ENCODE measurements around the gene ZNF761. TPM values are rescaled to one million over a fixed set of nuclear protein-coding genes. Genes with fewer than 3 reads are reported as not detected.
"Not testable (repeated sequence)": the region's sequence is repeated elsewhere in the genome, so short reads cannot be mapped to it uniquely, and the experiment has no call there.

Gene ZNF761
- total and polyA plus RNA-seq, 2 of the 13 experiments (the other 11 are each of a cell fraction or from before 2014, with no cell fraction given) = 11.6 to 16.2 TPM

DNA sequence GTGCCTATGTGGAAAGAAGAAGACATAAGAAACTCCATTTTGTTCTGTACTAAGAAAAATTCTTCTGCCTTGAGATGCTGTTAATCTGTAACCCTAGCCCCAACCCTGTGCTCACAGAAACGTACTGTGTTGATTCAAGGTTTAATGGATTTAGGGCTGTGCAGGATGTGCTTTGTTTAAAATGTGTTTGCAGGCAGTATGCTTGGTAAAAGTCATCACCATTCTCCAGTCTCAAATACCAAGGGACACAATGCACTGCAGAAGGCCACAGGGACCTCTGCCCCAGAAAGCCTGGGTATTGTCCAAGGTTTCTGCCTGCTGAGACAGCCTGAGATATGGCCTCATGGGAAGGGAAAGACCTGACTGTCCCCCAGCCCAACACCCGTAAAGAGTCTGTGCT is 12.0 kb downstream of the ZNF761 start (continued):
- TF ChIP-seq HOXA3 (CRISPR knock-in tag; IDR thresholded peaks at IDR 0.05) (0 out of 2 replicates have a peak, but pooled peaks have one; percentile 27), ZFX (CRISPR knock-in tag; IDR thresholded peaks at IDR 0.05; ENCODE audit: low read depth) (peak; percentile 31; the same call in 1 of the 2 replicates), TEAD3 (CRISPR knock-in tag; optimal IDR thresholded peaks at IDR 0.05; ENCODE audit: borderline replicate concordance) (peak; percentile 60), SALL1 (CRISPR knock-in tag; IDR thresholded peaks at IDR 0.05) (peak; percentile 47; the same call in 1 of the 2 replicates), FOXP1 (CRISPR knock-in tag; IDR thresholded peaks at IDR 0.05) (peak; percentile 45; the same call in 1 of the 2 replicates), SOX5 (CRISPR knock-in tag; IDR thresholded peaks at IDR 0.05; ENCODE audit: borderline replicate concordance) (peak; percentile 82), LCORL (CRISPR knock-in tag; IDR thresholded peaks at IDR 0.05) (peak; percentile 47; the same call in 1 of the 2 replicates), RXRB (CRISPR knock-in tag; IDR thresholded peaks at IDR 0.05; ENCODE audit: borderline replicate concordance) (peak; percentile 69), DPF2 (CRISPR knock-in tag; IDR thresholded peaks at IDR 0.05; ENCODE audit: borderline replicate concordance, low read depth) (peak; percentile 55; the same call in 1 of the 2 replicates), ETV5 (CRISPR knock-in tag; IDR thresholded peaks at IDR 0.05; ENCODE audit: borderline replicate concordance) (peak; percentile 37; the same call in 1 of the 2 replicates), ZNF605 (CRISPR knock-in tag; IDR thresholded peaks at IDR 0.05) (peak; percentile 56; the same call in 1 of the 2 replicates), ZNF574 (CRISPR knock-in tag; IDR thresholded peaks at IDR 0.05) (0 out of 2 replicates have a peak, but pooled peaks have one; percentile 17), ZMYM4 (CRISPR knock-in tag; IDR thresholded peaks at IDR 0.05) (0 out of 2 replicates have a peak, but pooled peaks have one; percentile 20), ZSCAN29 (CRISPR knock-in tag; conservative IDR thresholded peaks at IDR 0.05) (0 out of 2 replicates have a peak, but pooled peaks have one; percentile 42), PHF21A (CRISPR knock-in tag; IDR thresholded peaks at IDR 0.05) (peak; percentile 48; the same call in 1 of the 2 replicates), MED1 (CRISPR knock-in tag; IDR thresholded peaks at IDR 0.05) (peak; percentile 52; the same call in 1 of the 2 replicates), ZNF572 (CRISPR knock-in tag; IDR thresholded peaks at IDR 0.05) (0 out of 2 replicates have a peak, but pooled peaks have one; percentile 29), PPARG (CRISPR knock-in tag; conservative IDR thresholded peaks at IDR 0.05) (peak; percentile 96)
- TF ChIP-seq, protein P1, sequence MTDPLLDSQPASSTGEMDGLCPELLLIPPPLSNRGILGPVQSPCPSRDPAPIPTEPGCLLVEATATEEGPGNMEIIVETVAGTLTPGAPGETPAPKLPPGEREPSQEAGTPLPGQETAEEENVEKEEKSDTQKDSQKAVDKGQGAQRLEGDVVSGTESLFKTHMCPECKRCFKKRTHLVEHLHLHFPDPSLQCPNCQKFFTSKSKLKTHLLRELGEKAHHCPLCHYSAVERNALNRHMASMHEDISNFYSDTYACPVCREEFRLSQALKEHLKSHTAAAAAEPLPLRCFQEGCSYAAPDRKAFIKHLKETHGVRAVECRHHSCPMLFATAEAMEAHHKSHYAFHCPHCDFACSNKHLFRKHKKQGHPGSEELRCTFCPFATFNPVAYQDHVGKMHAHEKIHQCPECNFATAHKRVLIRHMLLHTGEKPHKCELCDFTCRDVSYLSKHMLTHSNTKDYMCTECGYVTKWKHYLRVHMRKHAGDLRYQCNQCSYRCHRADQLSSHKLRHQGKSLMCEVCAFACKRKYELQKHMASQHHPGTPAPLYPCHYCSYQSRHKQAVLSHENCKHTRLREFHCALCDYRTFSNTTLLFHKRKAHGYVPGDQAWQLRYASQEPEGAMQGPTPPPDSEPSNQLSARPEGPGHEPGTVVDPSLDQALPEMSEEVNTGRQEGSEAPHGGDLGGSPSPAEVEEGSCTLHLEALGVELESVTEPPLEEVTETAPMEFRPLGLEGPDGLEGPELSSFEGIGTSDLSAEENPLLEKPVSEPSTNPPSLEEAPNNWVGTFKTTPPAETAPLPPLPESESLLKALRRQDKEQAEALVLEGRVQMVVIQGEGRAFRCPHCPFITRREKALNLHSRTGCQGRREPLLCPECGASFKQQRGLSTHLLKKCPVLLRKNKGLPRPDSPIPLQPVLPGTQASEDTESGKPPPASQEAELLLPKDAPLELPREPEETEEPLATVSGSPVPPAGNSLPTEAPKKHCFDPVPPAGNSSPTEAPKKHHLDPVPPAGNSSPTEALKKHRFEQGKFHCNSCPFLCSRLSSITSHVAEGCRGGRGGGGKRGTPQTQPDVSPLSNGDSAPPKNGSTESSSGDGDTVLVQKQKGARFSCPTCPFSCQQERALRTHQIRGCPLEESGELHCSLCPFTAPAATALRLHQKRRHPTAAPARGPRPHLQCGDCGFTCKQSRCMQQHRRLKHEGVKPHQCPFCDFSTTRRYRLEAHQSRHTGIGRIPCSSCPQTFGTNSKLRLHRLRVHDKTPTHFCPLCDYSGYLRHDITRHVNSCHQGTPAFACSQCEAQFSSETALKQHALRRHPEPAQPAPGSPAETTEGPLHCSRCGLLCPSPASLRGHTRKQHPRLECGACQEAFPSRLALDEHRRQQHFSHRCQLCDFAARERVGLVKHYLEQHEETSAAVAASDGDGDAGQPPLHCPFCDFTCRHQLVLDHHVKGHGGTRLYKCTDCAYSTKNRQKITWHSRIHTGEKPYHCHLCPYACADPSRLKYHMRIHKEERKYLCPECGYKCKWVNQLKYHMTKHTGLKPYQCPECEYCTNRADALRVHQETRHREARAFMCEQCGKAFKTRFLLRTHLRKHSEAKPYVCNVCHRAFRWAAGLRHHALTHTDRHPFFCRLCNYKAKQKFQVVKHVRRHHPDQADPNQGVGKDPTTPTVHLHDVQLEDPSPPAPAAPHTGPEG (CRISPR knock-in tag; IDR thresholded peaks at IDR 0.05) = peak; percentile 70; the same call in 1 of the 2 replicates
- not testable (repeated sequence) for TF ChIP-seq FOXP1, LCORL (IDR thresholded peaks at IDR 0.05)
- TF ChIP-seq, protein P2, sequence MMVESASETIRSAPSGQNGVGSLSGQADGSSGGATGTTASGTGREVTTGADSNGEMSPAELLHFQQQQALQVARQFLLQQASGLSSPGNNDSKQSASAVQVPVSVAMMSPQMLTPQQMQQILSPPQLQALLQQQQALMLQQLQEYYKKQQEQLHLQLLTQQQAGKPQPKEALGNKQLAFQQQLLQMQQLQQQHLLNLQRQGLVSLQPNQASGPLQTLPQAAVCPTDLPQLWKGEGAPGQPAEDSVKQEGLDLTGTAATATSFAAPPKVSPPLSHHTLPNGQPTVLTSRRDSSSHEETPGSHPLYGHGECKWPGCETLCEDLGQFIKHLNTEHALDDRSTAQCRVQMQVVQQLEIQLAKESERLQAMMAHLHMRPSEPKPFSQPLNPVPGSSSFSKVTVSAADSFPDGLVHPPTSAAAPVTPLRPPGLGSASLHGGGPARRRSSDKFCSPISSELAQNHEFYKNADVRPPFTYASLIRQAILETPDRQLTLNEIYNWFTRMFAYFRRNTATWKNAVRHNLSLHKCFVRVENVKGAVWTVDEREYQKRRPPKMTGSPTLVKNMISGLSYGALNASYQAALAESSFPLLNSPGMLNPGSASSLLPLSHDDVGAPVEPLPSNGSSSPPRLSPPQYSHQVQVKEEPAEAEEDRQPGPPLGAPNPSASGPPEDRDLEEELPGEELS (CRISPR knock-in tag; IDR thresholded peaks at IDR 0.05) = peak; percentile 35; the same call in 1 of the 2 replicates

Data from HepG2 (cell line).